K562 (cell line): ENCODE measurements around the gene LDLRAD1. TPM values are rescaled to one million over a fixed set of nuclear protein-coding genes. Genes with fewer than 3 reads are reported as not detected.

Experiments
- ATAC-seq: fragments of 200-7000 bp; cut with Tn5 transposase; 3 replicates; pipeline ENCODE4 v1.9.1; 2020; ENCODE audit warnings: moderate library complexity
- BruUV-seq: library from RNA; stranded (reverse); fragments of 400-500 nt; replicated peaks from 2 replicates; lab custom pipeline; 2021; lab: Mats Ljungman, UMichigan
- CTCF ChIA-PET: fragments of 300-600 bp; formaldehyde crosslinking; extraction: SDS; loops from one replicate; lab custom pipeline; 2021; ENCODE audit warnings: low intra/inter-chr PET ratio; lab: Yijun Ruan, JAX
- POLR2A ChIA-PET: fragments of 300-600, 350-650 bp; sonication (Branson Sonifier 250); formaldehyde crosslinking; extraction: SDS; loops from one replicate; lab custom pipeline; 2021; ENCODE audit warnings: antibody characterized with exemption, inconsistent platforms; lab: Yijun Ruan, JAX
- DNase-seq, 4 experiments: peaks; one replicate each; pipeline versions ENCODE4 v3.0.0 to v3.0.0-alpha.2; 2011 to 2018; ENCODE audit warnings: low spot score in 3 of 4, mixed read lengths in 3 of 4; ENCODE audit errors: extremely low read depth in 1 of 4
- FAIRE-seq: peaks from 2 replicates; lab custom pipeline; 2011; peaks lifted over from hg19 to GRCh38; lab: Jason Lieb, UNC
- H2AFZ ChIP-seq: 2 replicates; pipeline ENCODE4 v1.6.0; 2011; ENCODE audit warnings: low read depth, low read length, control low read depth, inconsistent platforms
- H3K27ac ChIP-seq: fragments of 200-600 bp; 3 replicates; pipeline ENCODE4 v1.8.0; 2011; ENCODE audit warnings: low read depth, mild to moderate bottlenecking, control low read depth, inconsistent platforms, low read length, moderate library complexity, mixed read lengths; ENCODE audit errors: extremely low read depth
- H3K27me3 ChIP-seq, 2 experiments: fragments of 300-600 bp in 1 of 2; 2 replicates in 1 of 2; 3 replicates in 1 of 2; pipeline versions ENCODE4 v1.6.0 to v1.8.0; 2011; ENCODE audit warnings: inconsistent platforms in 2 of 2, low read length in 2 of 2, mild to moderate bottlenecking in 1 of 2, mixed read lengths in 1 of 2, moderate library complexity in 1 of 2; ENCODE audit not compliant: control insufficient read depth in 2 of 2, insufficient read depth in 2 of 2
- H3K36me3 ChIP-seq: fragments of 300-600 bp; 3 replicates; pipeline ENCODE4 v1.8.0; 2011; ENCODE audit warnings: mild to moderate bottlenecking, low read length, inconsistent platforms; ENCODE audit not compliant: control insufficient read depth, insufficient read depth
- H3K4me1 ChIP-seq, 2 experiments: fragments of 200-600 bp in 1 of 2; replicated peaks in 1 of 2; 2 replicates in 1 of 2; 3 replicates in 1 of 2; pipeline versions ENCODE4 v1.5.1 to v1.8.0; 2011; ENCODE audit warnings: inconsistent platforms in 2 of 2, low read length in 2 of 2, mild to moderate bottlenecking in 1 of 2, mixed read lengths in 1 of 2, moderate library complexity in 1 of 2; ENCODE audit not compliant: control insufficient read depth in 2 of 2, insufficient read depth in 2 of 2
- H3K4me2 ChIP-seq: 2 replicates; pipeline ENCODE4 v1.6.1; 2011; ENCODE audit warnings: low read length, control low read depth, inconsistent platforms, mixed read lengths; ENCODE audit not compliant: insufficient read depth
- H3K4me3 ChIP-seq: fragments of 200-600 bp; sonication (generic), shearing (Covaris generic); 2 replicates; pipeline ENCODE4 v1.5.1; 2016; ENCODE audit warnings: control low read depth, inconsistent platforms
- H3K79me2 ChIP-seq: fragments of 200-600 bp; 3 replicates; pipeline ENCODE4 v1.8.0; 2011; ENCODE audit warnings: low read length, inconsistent platforms; ENCODE audit not compliant: control insufficient read depth, insufficient read depth
- H3K9ac ChIP-seq, 2 experiments: 2 replicates each; pipeline versions ENCODE4 v1.6.0 to v1.6.1; 2011; ENCODE audit warnings: low read depth in 2 of 2, low read length in 2 of 2, control low read depth in 1 of 2, inconsistent platforms in 1 of 2, mild to moderate bottlenecking in 1 of 2, mixed read lengths in 1 of 2; ENCODE audit not compliant: insufficient read depth in 1 of 2
- H3K9me1 ChIP-seq: one replicate; pipeline ENCODE4 v1.6.0; 2011; ENCODE audit warnings: inconsistent platforms, mild to moderate bottlenecking, low read length, moderate library complexity; ENCODE audit not compliant: control insufficient read depth, insufficient read depth
- H3K9me3 ChIP-seq: replicated peaks from 2 replicates; pipeline ENCODE4 v1.5.1; 2011; ENCODE audit warnings: low read depth, low read length, inconsistent platforms; ENCODE audit not compliant: control insufficient read depth, insufficient read depth
- H4K20me1 ChIP-seq: replicated peaks from 2 replicates; pipeline ENCODE4 v1.6.1; 2011; ENCODE audit warnings: low read length, inconsistent platforms, mixed read lengths; ENCODE audit not compliant: control insufficient read depth, insufficient read depth
- ARID1B ChIP-seq: fragments of 450-650 bp; IDR thresholded peaks from 2 replicates; pipeline ENCODE4 v1.6.1; 2016; ENCODE audit warnings: antibody characterized with exemption, mild to moderate bottlenecking, inconsistent platforms
- DIDO1 ChIP-seq: fragments of 450-650 bp; IDR thresholded peaks from 2 replicates; pipeline ENCODE4 v1.6.1; 2016; ENCODE audit warnings: low read depth, missing biosample characterization, missing genetic modification characterization
- FOSL1 ChIP-seq: fragments of 200-800 bp; sonication (Bioruptor generic); conservative IDR thresholded peaks from 2 replicates; pipeline ENCODE4 v1.6.1; 2016; ENCODE audit warnings: missing genetic modification characterization, missing compliant biosample characterization
- JUND ChIP-seq, 2 experiments: IDR thresholded peaks; 2 replicates in 1 of 2; 3 replicates in 1 of 2; pipeline ENCODE4 v1.6.1; 2011; ENCODE audit warnings: borderline replicate concordance in 2 of 2, low read depth in 2 of 2, low read length in 2 of 2, improper control_type of control experiment in 1 of 2, missing biosample characterization in 1 of 2, missing genetic modification characterization in 1 of 2, missing genetic modification reagents in 1 of 2
- SMAD1 ChIP-seq: fragments of 150-350 bp; IDR thresholded peaks from 2 replicates; pipeline ENCODE4 v1.6.1; 2014; ENCODE audit warnings: low read length, low read depth; ENCODE audit not compliant: partially characterized antibody
- SREBF2 ChIP-seq: sonication (generic); formaldehyde crosslinking; IDR thresholded peaks from 2 replicates; pipeline ENCODE4 v1.4.0; 2020; ENCODE audit warnings: mild to moderate bottlenecking, missing genetic modification reagents
- ZNF121 ChIP-seq: sonication (generic); formaldehyde crosslinking; conservative IDR thresholded peaks from 2 replicates; pipeline ENCODE4 v1.8.0; 2022; ENCODE audit warnings: missing genetic modification reagents
- WGBS: fragments of 100-300 bp; shearing (Covaris generic); methylation state at CpG from one replicate; pipeline ENCODE4 v1.1.6; 2016; ENCODE audit warnings: low coverage, mixed read lengths; ENCODE audit not compliant: insufficient coverage; ENCODE audit errors: missing lambda C conversion rate; 5-methylcytosine and 5-hydroxymethylcytosine counted together
- in situ Hi-C: fragments of 300-500 bp; cut with MboI; formaldehyde crosslinking; loops from 4 replicates; pipeline ENCODE4 v1.15.0; 2018; ENCODE audit warnings: inconsistent platforms, mixed read lengths
- intact Hi-C: fragments of 100-400 bp; cut with micrococcal nuclease; formaldehyde crosslinking; loops from 2 replicates; pipeline ENCODE4 v1.14.2; 2022
- polyA plus RNA-seq, 8 experiments: library from polyadenylated mRNA; depleted of rRNA in 4 of 8; stranded (reverse) in 5 of 8; unstranded in 3 of 8; fragments of >200 nt; fragmentation: Nextera tagmentation in 2 of 8; fragmentation: Illumina TruSeq in 1 of 8; extraction: Ambion mirVana in 2 of 8; extraction: Trizol in 1 of 8; gene quantifications; 2 replicates each; pipeline versions ENCODE4 v1.2.1 to v1.2.3, GENCODE V29; 2011 to 2014; ENCODE audit warnings: inconsistent platforms in 1 of 8, missing spikeins in 1 of 8
- total RNA-seq, 7 experiments: library from RNA; depleted of rRNA in 6 of 7; stranded (reverse); fragments of >200 nt in 6 of 7; fragmentation: Illumina TruSeq in 2 of 7; extraction: Trizol in 2 of 7; gene quantifications; 2 replicates each; pipeline versions ENCODE4 v1.2.1 to v1.2.3, GENCODE V29; 2011 to 2021; ENCODE audit warnings: low replicate concordance in 1 of 7

The LDLRAD1 gene
- total and polyA plus RNA-seq, 9 of the 15 experiments (the other 6 are each of a cell fraction or from before 2014, with no cell fraction given): not detected

DNA sequence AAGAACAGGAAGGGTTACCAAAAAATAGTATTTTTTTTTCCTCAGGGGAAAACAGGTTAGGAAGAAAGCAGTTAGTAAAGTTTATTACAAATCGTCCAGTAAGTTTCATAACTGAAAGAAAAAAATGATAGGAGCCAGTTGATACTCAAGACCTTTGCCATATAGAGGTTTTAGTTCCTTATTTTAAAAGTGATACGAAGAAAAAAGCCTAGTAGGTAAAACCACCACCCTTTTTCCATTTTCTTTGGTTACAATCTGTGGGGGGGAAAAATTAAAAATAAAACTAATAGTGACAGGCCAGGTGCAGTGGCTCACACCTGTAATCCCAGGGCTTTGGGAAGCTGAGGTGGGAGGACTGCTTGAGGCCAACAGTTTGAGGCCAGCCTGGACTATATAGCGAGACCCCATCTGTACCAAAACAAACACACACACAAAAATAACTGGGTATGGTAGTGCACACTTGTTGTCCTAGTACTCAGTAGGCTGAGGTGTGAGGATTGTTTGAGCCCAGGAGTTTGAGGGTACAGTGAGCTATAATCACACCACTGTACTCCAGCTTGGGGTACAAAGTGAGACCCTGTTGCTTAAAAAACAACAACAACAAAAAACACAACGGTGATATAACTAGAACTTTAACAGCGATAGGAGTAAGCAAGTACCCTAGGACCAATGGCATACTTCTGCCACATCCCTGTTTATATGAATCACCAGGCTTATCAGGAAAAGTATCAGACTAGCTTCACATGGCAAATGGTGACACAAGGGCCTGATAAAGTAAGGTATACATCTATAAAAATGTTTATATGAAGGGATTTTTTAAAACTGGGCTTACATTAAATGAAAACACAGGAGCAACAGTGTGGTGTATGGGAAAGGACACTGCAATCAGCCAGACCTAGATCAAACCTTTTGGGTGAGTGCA is 29.7 kb upstream of the LDLRAD1 start:
- WGBS: 37% methylated on average over 5 of the region's 5 CpGs
- POLR2A ChIA-PET: interaction anchor here (0.5 to 1.4 kb wide), 8 partner anchors 9 to 439 kb away, joined by 3 to 5 read pairs (median 3); no protein-coding TSS in a partner anchor
- in situ Hi-C loops: no loop called here

More for the DNA sequence above, 29.7 kb upstream of the LDLRAD1 start:
- CTCF ChIA-PET: no interaction called here
- Histone ChIP-seq H3K4me3 (no peak overlapping the region), H3K4me2 (no peak overlapping the region), H3K9me1 (no peaks in the 10 kb centered on the region), H3K36me3 (peaks cover 27% of the 10 kb centered on the region), H3K4me1 (peaks cover 4 to 8% of the 10 kb centered on the region in 2 experiments; a peak in 4 of 5 replicates), H3K79me2 (peaks cover 65% of the 10 kb centered on the region), H3K9ac (no peak overlapping the region), H2AFZ (no peak overlapping the region), H3K27ac (no peak overlapping the region), H3K9me3 (no peaks in the 10 kb centered on the region), H4K20me1 (no peaks in the 10 kb centered on the region), H3K27me3 (no peaks in the 10 kb centered on the region)
- intact Hi-C loops: no loop called here
- no TSS peak for BruUV-seq
- FAIRE-seq (no peak), ATAC-seq (no peak), DNase-seq (no peak)
- peak; percentile 63 for TF ChIP-seq ZNF121 (CRISPR knock-in tag)
- TF ChIP-seq FOSL1 (tag): peak; percentile 68
- TF ChIP-seq SMAD1: no peak
- no peak for TF ChIP-seq SREBF2 (CRISPR knock-in tag)
- 0 out of 2 replicates have a peak, but pooled peaks have one; percentile 21 for TF ChIP-seq JUND (IDR thresholded peaks at IDR 0.05; ENCODE audit: borderline replicate concordance, low read depth, low read length)
- TF ChIP-seq JUND (tag; IDR thresholded peaks at IDR 0.05; ENCODE audit: borderline replicate concordance, low read depth, low read length): no peak
- 0 out of 2 replicates have a peak, but pooled peaks have one; percentile 16 for TF ChIP-seq ARID1B
- TF ChIP-seq DIDO1: no peak
